MCF 10A (cell line): Measurements from ENCODE around the gene GLT6D1. TPM values are rescaled to one million over a fixed set of nuclear protein-coding genes. Genes with fewer than 3 reads are reported as not detected.

Experiments used
- BruUV-seq: library from RNA; stranded (reverse); fragments of 400-500 nt; replicated peaks from 2 replicates; lab custom pipeline; 2021; lab: Mats Ljungman, UMichigan
- CTCF ChIA-PET: fragments of 300-600 bp; sonication (Branson Sonifier 250); formaldehyde crosslinking; extraction: SDS; loops from one replicate; lab custom pipeline; 2021; ENCODE audit warnings: antibody characterized with exemption, inconsistent platforms; lab: Yijun Ruan, JAX
- POLR2A ChIA-PET: fragments of 300-600, 350-650 bp; sonication (Branson Sonifier 250); formaldehyde crosslinking; extraction: SDS; loops from one replicate; lab custom pipeline; 2020; ENCODE audit warnings: antibody characterized with exemption, inconsistent platforms; lab: Yijun Ruan, JAX
- DNase-seq: peaks from one replicate; pipeline ENCODE4 v3.0.0-alpha.2; 2018; ENCODE audit not compliant: unreplicated experiment
- H3K27ac Mint-ChIP-seq: one replicate; pipeline ENCODE4 v1.8.0; 2022; ENCODE audit warnings: mild to moderate bottlenecking, low read depth, mixed read lengths; ENCODE audit not compliant: unreplicated experiment
- H3K27me3 Mint-ChIP-seq: one replicate; pipeline ENCODE4 v1.8.0; 2022; ENCODE audit warnings: mixed read lengths; ENCODE audit not compliant: insufficient read depth, unreplicated experiment
- H3K36me3 Mint-ChIP-seq: one replicate; pipeline ENCODE4 v1.8.0; 2022; ENCODE audit warnings: mild to moderate bottlenecking, moderate library complexity, mixed read lengths; ENCODE audit not compliant: insufficient read depth, unreplicated experiment
- H3K4me1 Mint-ChIP-seq: one replicate; pipeline ENCODE4 v1.8.0; 2022; ENCODE audit warnings: mixed read lengths; ENCODE audit not compliant: insufficient read depth, unreplicated experiment
- H3K4me3 Mint-ChIP-seq: one replicate; pipeline ENCODE4 v1.8.0; 2022; ENCODE audit warnings: mild to moderate bottlenecking, moderate library complexity, mixed read lengths; ENCODE audit not compliant: unreplicated experiment
- H3K9me3 Mint-ChIP-seq: one replicate; pipeline ENCODE4 v1.8.0; 2022; ENCODE audit warnings: mixed read lengths; ENCODE audit not compliant: unreplicated experiment
- intact Hi-C: fragments of 100-400 bp; cut with micrococcal nuclease; formaldehyde crosslinking; loops from 2 replicates; pipeline ENCODE4 v1.14.1; 2022
- total RNA-seq: library from RNA; stranded (reverse); gene quantifications from 2 replicates; pipeline ENCODE4 v1.2.3, GENCODE V29; 2022
- TF ChIP-seq, protein P1 (sequence below): fragments of 200-600 bp; IDR thresholded peaks from one replicate; pipeline ENCODE4 v1.8.0; 2022; ENCODE audit warnings: antibody characterized with exemption, mild to moderate bottlenecking; ENCODE audit not compliant: unreplicated experiment

GLT6D1 gene
- total RNA-seq, 1 experiment from 2014 or later, result not detected

DNA sequence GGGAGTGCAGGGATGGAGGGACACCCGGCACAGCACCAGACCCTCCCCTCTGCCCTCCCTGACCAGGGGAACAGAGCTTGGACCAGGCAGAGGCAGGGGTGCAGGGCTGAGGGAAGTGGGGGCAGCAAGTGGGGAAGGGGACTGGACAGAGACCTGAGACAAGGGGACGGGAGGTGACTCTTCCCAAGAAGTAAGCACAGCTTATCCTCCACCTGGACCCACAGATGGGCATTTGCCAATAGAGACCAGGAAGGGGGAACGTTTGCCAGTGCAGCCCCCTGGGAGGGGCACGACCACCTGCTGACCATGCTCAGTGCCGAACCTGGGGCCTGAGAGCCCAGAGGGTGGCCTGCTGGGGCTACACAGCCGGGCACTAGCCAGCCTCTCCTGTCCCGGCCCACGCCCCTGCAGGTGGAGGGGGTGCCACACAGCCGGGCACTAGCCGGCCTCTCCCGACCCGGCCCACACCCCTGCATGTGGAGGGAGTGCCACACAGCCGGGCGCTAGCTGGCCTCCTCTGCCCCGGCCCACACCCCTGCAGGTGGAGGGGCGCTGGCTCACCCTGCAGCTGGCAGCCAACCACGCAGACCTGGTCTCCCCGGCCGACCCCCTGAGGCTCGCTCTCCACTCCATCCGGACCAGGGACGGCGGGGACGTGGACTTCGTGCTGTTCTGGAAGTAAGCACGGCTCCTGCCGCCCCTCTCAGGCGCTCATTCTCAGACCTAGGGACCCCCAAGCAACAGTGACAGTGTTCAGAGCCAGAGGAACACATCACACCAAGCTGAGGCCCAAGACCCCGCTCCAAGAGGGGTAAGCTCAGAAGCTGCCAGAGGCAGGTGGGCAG is 24.3 kb downstream of the GLT6D1 start:
- no peak overlapping the region for H3K4me3 Mint-ChIP-seq
- TF ChIP-seq, protein P1, sequence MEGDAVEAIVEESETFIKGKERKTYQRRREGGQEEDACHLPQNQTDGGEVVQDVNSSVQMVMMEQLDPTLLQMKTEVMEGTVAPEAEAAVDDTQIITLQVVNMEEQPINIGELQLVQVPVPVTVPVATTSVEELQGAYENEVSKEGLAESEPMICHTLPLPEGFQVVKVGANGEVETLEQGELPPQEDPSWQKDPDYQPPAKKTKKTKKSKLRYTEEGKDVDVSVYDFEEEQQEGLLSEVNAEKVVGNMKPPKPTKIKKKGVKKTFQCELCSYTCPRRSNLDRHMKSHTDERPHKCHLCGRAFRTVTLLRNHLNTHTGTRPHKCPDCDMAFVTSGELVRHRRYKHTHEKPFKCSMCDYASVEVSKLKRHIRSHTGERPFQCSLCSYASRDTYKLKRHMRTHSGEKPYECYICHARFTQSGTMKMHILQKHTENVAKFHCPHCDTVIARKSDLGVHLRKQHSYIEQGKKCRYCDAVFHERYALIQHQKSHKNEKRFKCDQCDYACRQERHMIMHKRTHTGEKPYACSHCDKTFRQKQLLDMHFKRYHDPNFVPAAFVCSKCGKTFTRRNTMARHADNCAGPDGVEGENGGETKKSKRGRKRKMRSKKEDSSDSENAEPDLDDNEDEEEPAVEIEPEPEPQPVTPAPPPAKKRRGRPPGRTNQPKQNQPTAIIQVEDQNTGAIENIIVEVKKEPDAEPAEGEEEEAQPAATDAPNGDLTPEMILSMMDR, result no peak
- H3K4me1 Mint-ChIP-seq, result no peaks in the 10 kb centered on the region
- no peak overlapping the region for H3K27ac Mint-ChIP-seq
- H3K9me3 Mint-ChIP-seq, result no peaks in the 10 kb centered on the region
- BruUV-seq, result no TSS peak
- no peak for DNase-seq
- ChIA-PET CTCF (interaction anchor here (1.0 kb wide), 1 partner anchor 13 kb away, joined by 5 read pairs; no protein-coding TSS in a partner anchor), POLR2A (no interaction called here)
- intact Hi-C loops, result no loop called here
- H3K36me3 Mint-ChIP-seq, result no peaks in the 10 kb centered on the region
- H3K27me3 Mint-ChIP-seq, result peaks cover 46% of the 10 kb centered on the region

DNA sequence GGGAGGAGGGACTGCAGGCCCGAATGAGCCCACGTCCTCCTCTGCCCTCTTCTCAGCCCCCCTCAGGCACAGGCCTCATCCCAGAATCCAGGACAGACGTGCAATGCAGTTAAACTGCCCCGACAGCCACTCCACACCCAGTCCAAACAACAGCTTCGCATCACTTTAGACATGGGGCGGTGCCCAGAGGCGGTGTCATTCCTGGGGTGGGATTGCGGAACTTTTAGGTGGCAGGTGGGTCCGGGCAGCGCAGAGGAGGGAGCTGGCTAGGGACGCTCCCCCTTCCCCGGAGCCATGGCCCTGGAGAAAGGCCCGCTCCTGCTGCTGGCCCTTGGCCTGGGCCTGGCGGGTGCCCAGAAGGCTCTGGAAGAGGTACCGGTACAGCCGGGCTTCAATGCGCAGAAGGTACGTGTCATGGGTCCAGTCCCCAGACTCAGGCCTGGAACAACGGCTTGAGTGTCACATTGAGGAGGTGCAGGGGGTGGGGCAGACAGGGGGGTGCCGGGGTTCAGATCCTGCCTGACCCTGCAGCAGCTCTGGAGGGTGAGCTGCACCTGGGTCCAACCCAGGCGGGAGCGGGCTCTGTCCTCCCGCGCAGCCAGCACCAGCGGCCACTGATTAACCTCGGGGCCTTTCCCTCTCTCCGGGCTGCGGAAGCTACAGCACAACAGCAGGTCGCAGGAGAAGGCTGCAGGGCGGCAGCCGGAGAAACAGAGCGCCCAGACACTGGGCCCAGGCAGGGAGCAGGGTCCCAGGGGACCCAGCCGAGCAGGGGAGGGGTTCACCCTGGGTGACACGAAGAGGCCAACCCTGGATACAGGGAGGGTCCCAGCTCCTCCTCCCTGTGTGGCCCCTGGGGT is 25.2 kb downstream of the GLT6D1 start:
- no peaks in the 10 kb centered on the region for H3K4me1 Mint-ChIP-seq
- peaks cover 53% of the 10 kb centered on the region for H3K27me3 Mint-ChIP-seq
- ChIA-PET CTCF (no interaction called here), POLR2A (no interaction called here)
- no peak for DNase-seq
- no TSS peak for BruUV-seq
- H3K4me3 Mint-ChIP-seq, result no peak overlapping the region
- no peaks in the 10 kb centered on the region for H3K36me3 Mint-ChIP-seq
- no peak overlapping the region for H3K27ac Mint-ChIP-seq
- intact Hi-C loops, result no loop called here
- no peaks in the 10 kb centered on the region for H3K9me3 Mint-ChIP-seq
- TF ChIP-seq, protein P1, result no peak

DNA sequence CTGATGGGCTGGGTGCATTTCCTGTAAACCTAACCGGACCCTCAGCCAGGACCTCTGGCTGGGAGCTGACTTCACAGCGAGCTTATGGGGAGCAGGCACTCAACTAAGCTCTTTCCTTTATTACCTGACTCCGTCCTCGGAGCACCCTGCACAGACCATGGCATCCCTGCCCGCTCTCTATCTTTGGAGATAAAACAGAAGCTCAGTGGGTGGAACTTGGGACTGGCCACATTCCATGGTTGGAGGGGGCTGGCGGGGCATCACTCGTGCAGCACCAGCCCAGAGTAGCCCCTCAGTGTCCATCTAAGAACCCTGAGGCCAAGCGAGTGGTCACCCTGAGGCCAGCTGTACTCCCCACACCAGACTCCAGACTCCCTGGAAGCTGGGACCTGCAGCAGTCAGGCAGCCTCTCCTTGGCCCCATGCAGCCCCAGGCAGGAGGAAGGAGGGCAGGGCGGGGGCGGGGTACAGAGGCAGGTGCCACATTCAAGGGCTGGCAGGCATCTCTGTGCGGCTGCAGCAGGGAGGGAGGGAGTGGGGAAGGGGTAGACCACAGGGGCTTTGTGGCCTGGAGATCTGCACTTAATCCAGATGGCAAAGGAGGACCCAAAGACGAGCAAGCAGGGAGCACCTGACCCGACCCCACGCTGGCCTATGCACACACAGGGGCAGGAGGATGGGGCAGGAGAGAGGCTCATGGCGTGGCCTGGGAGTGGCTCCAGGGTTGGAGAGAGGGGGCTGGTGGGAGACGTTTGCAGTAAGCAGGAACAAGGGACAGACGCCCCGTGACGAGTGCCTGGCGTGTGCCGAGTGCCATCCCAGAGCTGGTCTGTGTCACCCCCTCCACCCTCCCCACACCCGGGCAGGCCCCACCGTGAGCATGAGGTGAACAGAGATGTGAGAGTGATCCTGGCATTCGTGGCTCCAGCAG is 26.1 kb downstream of the GLT6D1 start:
- Mint-ChIP-seq H3K36me3 (no peaks in the 10 kb centered on the region), H3K27me3 (peaks cover 48% of the 10 kb centered on the region), H3K27ac (no peak overlapping the region), H3K4me3 (no peak overlapping the region), H3K9me3 (no peaks in the 10 kb centered on the region), H3K4me1 (no peaks in the 10 kb centered on the region)
- no TSS peak for BruUV-seq
- ChIA-PET POLR2A (no interaction called here), CTCF (interaction anchor here (0.6 to 1.8 kb wide), 2 partner anchors 9 to 535 kb away, joined by 3 to 5 read pairs; no protein-coding TSS in a partner anchor)
- DNase-seq, result no peak
- TF ChIP-seq, protein P1, result no peak
- intact Hi-C loops, result no loop called here
